Measurements from ENCODE around the gene MAGEB17.

Gene MAGEB17

DNA sequence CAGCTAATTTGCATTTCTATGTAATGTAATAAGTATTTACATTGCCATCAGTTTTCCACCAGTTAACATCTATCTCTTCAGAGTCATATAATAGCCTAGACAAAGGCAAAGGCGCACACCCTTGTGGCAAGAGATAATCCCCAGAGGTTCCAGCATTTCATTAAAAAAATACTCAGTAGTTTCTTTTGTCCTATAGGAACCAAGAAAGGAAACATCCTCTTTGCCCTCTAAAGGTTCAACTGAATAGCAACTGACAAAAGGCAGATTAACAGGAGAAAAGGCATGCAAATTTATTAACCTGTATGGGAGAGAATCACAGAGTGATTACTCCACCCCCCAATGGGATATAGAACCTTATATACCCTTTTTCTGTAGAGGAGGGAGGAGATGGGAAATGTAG, 48.4 kb downstream of the MAGEB17 start:
- no peak overlapping the region for H3K4me3 ChIP-seq (ENCODE audit: low read depth, low read length)
- TF ChIP-seq, protein P1, sequence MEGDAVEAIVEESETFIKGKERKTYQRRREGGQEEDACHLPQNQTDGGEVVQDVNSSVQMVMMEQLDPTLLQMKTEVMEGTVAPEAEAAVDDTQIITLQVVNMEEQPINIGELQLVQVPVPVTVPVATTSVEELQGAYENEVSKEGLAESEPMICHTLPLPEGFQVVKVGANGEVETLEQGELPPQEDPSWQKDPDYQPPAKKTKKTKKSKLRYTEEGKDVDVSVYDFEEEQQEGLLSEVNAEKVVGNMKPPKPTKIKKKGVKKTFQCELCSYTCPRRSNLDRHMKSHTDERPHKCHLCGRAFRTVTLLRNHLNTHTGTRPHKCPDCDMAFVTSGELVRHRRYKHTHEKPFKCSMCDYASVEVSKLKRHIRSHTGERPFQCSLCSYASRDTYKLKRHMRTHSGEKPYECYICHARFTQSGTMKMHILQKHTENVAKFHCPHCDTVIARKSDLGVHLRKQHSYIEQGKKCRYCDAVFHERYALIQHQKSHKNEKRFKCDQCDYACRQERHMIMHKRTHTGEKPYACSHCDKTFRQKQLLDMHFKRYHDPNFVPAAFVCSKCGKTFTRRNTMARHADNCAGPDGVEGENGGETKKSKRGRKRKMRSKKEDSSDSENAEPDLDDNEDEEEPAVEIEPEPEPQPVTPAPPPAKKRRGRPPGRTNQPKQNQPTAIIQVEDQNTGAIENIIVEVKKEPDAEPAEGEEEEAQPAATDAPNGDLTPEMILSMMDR (IDR thresholded peaks at IDR 0.05; ENCODE audit: insufficient read depth, low read depth, low read length, missing control alignments) = no peak

More for the DNA sequence above, 48.4 kb downstream of the MAGEB17 start:
- no peak for DNase-seq (ENCODE audit: low read depth)

Data from GM12865 (cell line).